ENCODE results near the gene RRBP1.

Gene RRBP1

GRCh38 chr20:17645546-17646208, 36.4 kb downstream of the RRBP1 start:
- DNase-seq, result no peak

GRCh38 chr20:17645010-17645409, 37.0 kb downstream of the RRBP1 start:
- no peak for DNase-seq

DNA sequence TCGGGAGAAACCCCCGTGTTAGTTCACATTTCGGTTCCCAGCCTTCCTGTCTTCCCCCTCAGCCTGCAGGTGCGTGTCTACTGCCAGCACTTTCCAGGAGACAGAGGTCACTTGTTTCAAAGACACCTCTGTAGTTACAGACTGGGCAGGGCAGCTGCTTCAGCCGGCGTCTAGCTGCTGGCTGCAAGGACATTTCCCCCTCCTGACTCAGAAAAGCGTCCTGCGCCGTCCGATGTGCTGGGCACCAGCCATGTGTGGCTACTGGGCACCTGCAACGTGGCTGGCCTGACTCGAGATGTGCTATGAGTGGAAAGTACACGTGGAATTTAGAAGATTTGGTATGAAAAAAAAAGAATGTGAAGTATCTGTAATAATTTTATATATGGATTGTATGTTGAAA, 37.6 kb downstream of the RRBP1 start:
- DNase-seq, result no peak

- no peak for DNase-seq
Observed at GRCh38 chr20:17643531-17644188, 38.4 kb downstream of the RRBP1 start.

DNA sequence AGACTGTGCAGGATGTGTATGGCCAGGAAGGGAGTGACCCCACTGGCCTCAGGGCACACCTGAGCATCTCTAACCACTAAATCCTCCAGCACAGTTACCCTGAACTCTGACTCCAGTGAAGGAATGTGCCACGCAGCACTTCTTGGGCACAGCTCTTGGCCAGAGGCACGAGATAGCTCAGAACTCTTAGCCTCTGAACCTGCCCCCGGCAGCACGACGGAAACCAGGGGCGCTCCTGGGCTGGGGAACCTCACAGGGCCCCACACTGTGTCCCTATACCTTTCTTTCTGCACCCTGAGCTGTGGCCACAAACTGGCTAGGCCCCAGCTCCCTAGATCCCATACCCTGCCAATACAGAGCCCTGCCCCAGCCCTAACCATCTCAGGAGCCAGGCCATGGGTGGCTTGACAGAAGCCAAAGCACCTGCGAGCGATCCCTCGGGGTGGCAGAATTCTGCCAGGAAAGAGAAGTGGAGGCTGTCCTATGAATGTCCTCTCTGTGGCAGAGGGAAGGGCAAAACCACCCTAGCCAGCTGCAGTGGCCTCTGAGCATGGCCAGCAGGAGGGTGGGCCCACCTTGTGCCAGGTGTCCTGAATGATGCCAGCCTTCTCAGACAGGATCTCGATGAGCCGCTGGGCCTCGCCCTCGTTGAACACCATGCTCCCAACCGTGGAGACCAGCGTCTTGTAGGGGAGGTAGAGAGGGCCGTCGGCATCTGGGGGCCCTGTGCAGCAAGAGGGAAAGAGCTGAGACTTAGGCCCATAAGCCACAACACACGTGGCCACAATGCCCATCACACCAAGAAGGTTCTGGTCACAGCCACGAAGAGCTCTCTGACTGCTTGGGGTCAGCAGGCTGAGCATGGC, 39.4 kb downstream of the RRBP1 start:
- DNase-seq, result no peak

- no peak for DNase-seq
Observed at GRCh38 chr20:17641993-17642392, 40.0 kb downstream of the RRBP1 start.

DNA sequence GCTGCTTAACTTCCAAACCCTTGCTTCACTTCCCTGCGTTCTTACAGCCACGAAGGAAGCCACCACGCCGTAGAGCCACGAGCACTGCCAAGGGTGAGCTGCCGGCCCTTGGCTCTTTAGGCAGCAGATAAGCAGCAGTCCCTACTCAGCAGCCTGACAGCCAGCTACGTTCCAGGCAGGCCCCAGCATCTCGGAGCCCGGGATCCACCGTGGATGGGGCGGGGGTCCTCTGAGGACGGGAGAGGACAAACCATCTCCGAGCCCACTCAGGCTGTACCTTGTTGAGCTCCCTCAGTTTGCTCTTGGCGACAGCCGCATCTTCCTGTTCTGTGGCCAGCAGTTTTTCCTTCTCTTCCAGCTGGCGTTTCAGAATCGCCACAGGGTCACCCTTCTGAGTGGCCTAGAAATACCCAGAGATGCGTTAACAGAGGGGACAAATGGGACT, 40.5 kb downstream of the RRBP1 start:
- DNase-seq, result no peak

DNA sequence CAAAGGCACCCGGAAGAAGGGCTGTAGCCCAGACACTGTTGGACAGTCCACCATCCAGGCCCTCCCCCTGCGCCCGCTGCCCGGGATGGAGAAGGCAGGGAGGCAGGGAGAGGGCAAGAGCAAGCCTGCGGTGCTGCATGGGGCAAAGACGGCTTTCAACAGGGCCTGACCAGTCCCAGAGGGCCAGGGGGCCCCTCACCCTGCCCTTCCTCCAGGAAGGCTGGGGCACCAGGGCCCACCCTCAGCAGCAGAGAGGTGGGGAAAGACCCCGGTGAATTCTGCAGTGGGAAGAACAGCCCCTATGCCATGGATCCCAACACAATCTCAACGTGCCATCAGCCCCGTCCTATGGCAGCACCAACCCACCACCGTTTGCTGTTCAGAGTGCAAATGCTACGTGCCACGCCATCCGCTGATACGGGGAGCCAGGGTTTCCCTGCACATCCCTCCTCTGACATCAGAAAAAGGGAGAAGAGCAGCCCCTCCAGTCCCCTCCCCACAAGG, 41.1 kb downstream of the RRBP1 start:
- DNase-seq, result no peak

DNA sequence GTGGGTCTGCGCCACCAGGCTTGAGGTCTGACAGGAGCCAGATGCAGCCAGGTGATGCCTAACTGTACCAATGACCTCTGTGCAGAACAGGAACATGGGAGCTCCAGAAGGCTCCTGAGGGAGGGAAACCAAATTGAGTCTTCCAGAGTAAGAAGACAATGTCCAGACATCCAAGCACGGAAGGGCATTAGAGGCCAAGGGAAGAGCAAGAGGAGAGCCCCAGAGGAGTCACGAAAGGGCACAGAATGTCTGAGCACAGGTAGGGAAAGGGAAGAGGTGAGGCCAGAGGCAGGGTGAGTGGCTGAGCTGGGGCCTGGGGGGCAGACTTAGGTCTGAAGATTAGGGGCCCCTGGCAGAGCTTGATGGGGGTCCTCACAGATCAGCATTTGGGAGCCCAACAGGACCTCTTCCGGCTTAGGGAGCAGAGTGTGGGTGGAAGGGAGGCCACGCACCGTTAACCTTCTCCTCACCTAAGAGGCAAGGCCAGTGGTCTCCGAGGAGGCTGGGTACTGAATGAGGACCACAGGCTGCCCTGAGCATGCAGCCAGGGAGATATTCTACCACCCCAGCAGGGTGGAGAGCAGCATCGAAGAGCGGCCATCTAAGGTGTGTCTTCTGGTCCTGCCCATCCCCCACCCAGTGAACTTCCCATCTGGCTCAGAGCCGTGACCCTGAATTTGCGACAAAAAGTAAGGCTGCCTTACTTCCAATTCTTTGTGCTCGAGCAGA, 41.7 kb downstream of the RRBP1 start:
- no peak for DNase-seq

- no peak for DNase-seq
Observed at GRCh38 chr20:17638835-17639407, 43.1 kb downstream of the RRBP1 start.

GRCh38 chr20:17637985-17638640, 43.9 kb downstream of the RRBP1 start:
- no peak for DNase-seq

DNA sequence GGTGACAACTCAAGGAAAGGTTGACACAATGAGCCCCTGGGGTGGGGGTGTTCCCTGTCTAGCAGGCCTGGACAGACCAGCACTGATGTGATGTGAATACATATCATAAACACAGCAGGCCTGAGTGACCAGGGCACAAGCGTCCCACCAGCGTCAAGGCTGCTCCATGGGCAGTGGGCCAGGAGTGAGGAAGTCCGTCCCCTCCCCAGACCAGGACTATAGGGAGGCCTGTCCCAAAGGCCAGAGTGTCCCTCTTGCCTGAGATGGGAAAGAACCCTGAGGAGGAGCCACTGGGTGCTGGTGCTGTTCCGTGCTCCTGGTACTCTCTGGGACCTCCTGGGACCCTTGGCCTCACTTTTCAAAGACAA, 44.6 kb downstream of the RRBP1 start:
- no peak for DNase-seq

- peak; percentile 68 for DNase-seq
Observed at GRCh38 chr20:17636523-17637412, 45.3 kb downstream of the RRBP1 start.

DNA sequence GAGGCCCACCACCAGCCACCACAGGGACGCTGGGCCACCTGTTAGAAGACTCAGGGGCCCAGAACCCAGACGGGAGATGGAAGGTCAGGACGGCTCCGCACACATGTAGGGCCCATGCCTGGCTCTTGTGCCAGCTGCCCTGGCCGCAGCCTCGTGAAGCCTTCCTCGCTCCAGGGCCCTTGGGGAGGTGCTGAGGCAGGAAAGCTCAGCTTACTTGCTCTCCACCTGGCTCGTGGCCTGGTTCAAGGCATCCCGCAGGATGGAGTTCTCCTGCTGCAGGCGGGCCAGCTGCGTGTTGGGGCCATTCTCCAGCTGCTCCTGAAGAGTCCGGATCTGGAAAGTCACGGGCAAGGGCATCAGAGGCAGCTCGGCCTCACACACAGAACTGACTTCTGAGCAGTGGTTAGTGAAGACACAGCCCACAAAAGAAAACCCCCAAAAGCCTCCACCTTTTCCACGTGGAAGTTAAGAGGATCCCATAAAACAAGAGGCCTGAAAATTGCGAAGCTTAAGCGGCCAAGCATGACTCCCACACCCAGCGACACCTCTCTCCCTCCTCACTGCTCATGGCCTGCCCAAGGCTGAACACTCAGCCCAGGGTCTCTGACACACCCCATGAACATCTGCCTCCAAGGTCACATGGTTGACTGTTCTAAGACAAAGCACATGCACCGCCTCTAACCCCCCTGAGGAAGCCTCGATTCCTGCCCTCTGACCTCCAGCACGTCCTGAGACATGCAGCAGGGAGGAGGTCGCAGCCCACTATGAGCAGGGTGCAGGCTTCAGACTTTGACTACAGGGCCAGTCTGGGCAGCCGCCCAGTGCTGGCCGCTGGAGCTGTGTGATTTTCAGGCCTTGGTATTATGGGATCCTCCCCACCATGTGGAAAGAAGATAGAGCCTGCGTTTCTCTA, 46.5 kb downstream of the RRBP1 start:
- DNase-seq, result no peak

DNA sequence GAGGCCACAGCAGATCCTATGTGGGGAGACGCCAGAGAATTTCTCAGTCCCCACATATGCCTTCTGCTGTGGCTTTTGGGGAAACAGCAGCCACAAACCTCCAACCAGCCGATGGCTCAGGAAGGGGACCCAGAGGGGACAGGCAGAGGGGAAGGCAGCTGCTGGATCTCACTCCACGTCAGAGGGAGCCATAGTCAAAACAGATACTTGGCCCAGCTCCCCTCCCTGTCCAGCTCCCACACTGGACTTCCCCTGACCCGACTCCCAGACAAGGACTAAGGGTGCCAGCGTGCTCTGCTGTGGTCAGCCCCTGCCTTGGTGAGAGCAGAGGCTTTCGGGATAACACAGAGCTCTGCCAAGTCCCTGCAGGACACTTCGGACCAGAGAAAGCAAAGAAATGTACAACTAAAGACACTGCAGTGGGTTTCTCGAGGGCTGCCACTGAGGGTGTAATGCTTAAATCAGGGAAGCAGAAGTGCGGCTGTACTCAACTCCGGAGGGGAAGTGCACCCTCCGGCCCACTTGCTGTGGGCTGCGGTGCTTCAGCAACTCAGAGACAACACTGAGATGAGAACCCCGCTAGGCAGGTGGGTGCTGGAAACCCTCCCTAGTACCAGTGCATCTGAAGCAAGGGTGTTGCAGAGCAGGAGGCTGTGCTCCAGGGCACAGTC, 47.2 kb downstream of the RRBP1 start:
- DNase-seq, result no peak

GRCh38 chr20:17633850-17634500, 48.1 kb downstream of the RRBP1 start:
- DNase-seq, result no peak

DNA sequence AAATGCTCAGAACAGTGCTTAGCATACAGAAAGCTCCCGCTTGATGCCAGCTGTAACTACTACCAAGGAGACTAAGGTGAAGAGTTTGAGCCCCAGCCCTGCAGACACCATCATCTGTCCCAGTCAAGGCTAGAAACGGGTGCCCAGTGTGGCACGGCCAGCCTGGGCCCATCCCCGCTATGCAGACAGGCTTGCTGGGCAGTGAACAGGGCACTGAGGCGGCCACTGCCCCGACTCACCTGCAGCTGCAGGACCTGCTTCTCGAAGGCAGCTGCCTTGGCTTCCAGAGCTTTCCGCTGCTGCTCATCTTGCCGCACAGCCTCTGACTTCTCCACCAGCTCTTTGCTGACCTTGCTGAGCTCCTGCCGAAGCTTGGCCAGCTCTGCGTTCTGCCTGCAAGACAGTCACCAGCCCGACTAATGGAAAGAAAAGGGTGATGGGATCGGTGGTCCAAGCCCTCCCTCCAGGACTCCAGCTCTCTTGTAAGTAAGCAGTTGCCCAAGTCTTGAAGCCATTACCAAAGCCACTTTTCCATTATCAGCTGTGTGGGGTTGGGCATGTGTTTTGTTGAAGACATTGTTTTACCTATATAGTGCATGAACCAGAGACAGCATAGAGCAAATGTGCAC, 48.7 kb downstream of the RRBP1 start:
- no peak for DNase-seq

All from NCI-H1092 (cell line).